Panc1 (cell line): ENCODE measurements around the gene CNST.

Experiments used
- POLR2AphosphoS5 ChIP-seq: IDR thresholded peaks from 2 replicates; pipeline ENCODE4 v1.6.1; 2012; ENCODE audit warnings: mild to moderate bottlenecking, low read depth, low read length, moderate library complexity
- SIN3A ChIP-seq: IDR thresholded peaks from 2 replicates; pipeline ENCODE4 v1.6.1; 2012; ENCODE audit warnings: low read depth, mild to moderate bottlenecking, low read length, moderate library complexity, borderline replicate concordance; ENCODE audit not compliant: insufficient read depth
- TCF7L2 ChIP-seq: IDR thresholded peaks from 2 replicates; pipeline ENCODE4 v1.6.1; 2011; ENCODE audit warnings: mild to moderate bottlenecking, low read depth, low read length, inconsistent platforms
- TF ChIP-seq, protein P1 (sequence below): fragments of 450-650 bp; IDR thresholded peaks from 2 replicates; pipeline ENCODE4 v1.5.1; 2017; ENCODE audit warnings: mild to moderate bottlenecking

DNA sequence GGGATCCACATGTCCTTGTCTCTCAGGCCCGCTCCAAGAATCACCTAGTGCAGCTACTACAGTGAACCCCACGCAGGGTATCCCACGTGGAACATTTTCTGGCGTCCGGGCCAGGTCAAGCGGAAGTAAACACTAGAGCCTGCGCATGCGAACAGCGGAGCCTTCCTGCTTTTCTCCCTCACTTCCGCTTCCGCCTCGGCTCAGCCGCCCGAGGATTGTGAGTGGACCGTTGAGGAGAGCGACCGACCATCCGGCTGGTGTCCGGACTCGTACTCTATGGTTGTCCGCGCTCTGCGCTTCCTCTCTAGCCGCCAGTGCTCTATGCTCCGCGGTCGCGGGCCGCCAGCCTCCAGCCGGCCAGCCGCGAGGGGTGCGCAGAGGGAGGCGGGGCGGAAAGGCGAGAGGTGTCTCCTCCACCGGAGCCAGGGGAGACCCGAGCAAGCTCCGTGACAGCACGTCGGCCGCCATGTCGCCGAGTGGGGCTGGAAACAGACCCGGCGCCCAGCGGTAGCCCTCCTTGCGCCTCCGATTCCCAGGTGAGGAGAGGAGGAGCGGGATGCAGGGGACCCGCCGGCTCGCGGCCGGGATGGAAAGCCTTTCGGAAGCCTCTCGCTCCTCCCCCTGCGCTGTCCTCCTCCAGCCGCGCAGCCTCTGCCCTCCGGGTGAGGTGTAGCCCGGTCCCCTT is at the start of gene CNST, which contains the start of gene TFB2M:
- TF ChIP-seq, protein P1, sequence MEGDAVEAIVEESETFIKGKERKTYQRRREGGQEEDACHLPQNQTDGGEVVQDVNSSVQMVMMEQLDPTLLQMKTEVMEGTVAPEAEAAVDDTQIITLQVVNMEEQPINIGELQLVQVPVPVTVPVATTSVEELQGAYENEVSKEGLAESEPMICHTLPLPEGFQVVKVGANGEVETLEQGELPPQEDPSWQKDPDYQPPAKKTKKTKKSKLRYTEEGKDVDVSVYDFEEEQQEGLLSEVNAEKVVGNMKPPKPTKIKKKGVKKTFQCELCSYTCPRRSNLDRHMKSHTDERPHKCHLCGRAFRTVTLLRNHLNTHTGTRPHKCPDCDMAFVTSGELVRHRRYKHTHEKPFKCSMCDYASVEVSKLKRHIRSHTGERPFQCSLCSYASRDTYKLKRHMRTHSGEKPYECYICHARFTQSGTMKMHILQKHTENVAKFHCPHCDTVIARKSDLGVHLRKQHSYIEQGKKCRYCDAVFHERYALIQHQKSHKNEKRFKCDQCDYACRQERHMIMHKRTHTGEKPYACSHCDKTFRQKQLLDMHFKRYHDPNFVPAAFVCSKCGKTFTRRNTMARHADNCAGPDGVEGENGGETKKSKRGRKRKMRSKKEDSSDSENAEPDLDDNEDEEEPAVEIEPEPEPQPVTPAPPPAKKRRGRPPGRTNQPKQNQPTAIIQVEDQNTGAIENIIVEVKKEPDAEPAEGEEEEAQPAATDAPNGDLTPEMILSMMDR: no peak
- TF ChIP-seq TCF7L2 (peak; percentile 31; the same call in 1 of the 2 replicates), POLR2AphosphoS5 (peak; percentile 82), SIN3A (peak; percentile 82)
